ENCODE results near the gene AEBP1.

DNA sequence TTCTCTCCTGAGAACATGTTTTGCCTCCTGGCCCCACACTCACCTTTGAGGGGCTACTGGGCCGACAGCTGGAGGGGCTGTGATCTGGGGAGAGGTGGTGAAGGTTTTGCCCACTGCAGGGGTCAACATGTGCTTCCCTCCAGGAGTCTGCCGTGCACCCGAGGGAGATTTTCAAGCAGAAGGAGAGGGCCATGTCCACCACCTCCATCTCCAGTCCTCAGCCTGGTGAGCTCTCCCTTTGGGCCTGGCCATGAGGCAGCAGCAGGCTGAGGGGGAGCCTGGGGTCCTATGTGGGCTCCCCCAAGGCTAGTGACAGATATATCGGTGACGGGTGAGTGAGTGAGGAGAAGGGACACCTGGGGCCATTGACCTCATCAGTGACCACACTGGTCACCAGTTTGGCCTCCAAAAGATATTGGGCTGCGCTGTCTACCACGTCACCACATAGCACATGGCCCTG lies 45.4 kb upstream of the AEBP1 start:
- TF ChIP-seq, protein P1, sequence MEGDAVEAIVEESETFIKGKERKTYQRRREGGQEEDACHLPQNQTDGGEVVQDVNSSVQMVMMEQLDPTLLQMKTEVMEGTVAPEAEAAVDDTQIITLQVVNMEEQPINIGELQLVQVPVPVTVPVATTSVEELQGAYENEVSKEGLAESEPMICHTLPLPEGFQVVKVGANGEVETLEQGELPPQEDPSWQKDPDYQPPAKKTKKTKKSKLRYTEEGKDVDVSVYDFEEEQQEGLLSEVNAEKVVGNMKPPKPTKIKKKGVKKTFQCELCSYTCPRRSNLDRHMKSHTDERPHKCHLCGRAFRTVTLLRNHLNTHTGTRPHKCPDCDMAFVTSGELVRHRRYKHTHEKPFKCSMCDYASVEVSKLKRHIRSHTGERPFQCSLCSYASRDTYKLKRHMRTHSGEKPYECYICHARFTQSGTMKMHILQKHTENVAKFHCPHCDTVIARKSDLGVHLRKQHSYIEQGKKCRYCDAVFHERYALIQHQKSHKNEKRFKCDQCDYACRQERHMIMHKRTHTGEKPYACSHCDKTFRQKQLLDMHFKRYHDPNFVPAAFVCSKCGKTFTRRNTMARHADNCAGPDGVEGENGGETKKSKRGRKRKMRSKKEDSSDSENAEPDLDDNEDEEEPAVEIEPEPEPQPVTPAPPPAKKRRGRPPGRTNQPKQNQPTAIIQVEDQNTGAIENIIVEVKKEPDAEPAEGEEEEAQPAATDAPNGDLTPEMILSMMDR (IDR thresholded peaks at IDR 0.05) = no peak
- no peak for TF ChIP-seq POLR2A (IDR thresholded peaks at IDR 0.05)
